K562 (cell line): Measurements from ENCODE around the gene VEGFC. TPM values are rescaled to one million over a fixed set of nuclear protein-coding genes. Genes with fewer than 3 reads are reported as not detected.

Experiments
- ATAC-seq: fragments of 200-7000 bp; cut with Tn5 transposase; 3 replicates; pipeline ENCODE4 v1.9.1; 2020; ENCODE audit warnings: moderate library complexity
- BruUV-seq: library from RNA; stranded (reverse); fragments of 400-500 nt; replicated peaks from 2 replicates; lab custom pipeline; 2021; lab: Mats Ljungman, UMichigan
- CTCF ChIA-PET: fragments of 300-600 bp; formaldehyde crosslinking; extraction: SDS; loops from one replicate; lab custom pipeline; 2021; ENCODE audit warnings: low intra/inter-chr PET ratio; lab: Yijun Ruan, JAX
- POLR2A ChIA-PET: fragments of 300-600, 350-650 bp; sonication (Branson Sonifier 250); formaldehyde crosslinking; extraction: SDS; loops from one replicate; lab custom pipeline; 2021; ENCODE audit warnings: antibody characterized with exemption, inconsistent platforms; lab: Yijun Ruan, JAX
- DNase-seq, 4 experiments: peaks; one replicate each; pipeline versions ENCODE4 v3.0.0 to v3.0.0-alpha.2; 2011 to 2018; ENCODE audit warnings: low spot score in 3 of 4, mixed read lengths in 3 of 4; ENCODE audit errors: extremely low read depth in 1 of 4
- FAIRE-seq: peaks from 2 replicates; lab custom pipeline; 2011; peaks lifted over from hg19 to GRCh38; lab: Jason Lieb, UNC
- H2AFZ ChIP-seq: 2 replicates; pipeline ENCODE4 v1.6.0; 2011; ENCODE audit warnings: low read depth, low read length, control low read depth, inconsistent platforms
- H3K27ac ChIP-seq: fragments of 200-600 bp; 3 replicates; pipeline ENCODE4 v1.8.0; 2011; ENCODE audit warnings: low read depth, mild to moderate bottlenecking, control low read depth, inconsistent platforms, low read length, moderate library complexity, mixed read lengths; ENCODE audit errors: extremely low read depth
- H3K27me3 ChIP-seq, 2 experiments: fragments of 300-600 bp in 1 of 2; 2 replicates in 1 of 2; 3 replicates in 1 of 2; pipeline versions ENCODE4 v1.6.0 to v1.8.0; 2011; ENCODE audit warnings: inconsistent platforms in 2 of 2, low read length in 2 of 2, mild to moderate bottlenecking in 1 of 2, mixed read lengths in 1 of 2, moderate library complexity in 1 of 2; ENCODE audit not compliant: control insufficient read depth in 2 of 2, insufficient read depth in 2 of 2
- H3K36me3 ChIP-seq: fragments of 300-600 bp; 3 replicates; pipeline ENCODE4 v1.8.0; 2011; ENCODE audit warnings: mild to moderate bottlenecking, low read length, inconsistent platforms; ENCODE audit not compliant: control insufficient read depth, insufficient read depth
- H3K4me1 ChIP-seq, 2 experiments: fragments of 200-600 bp in 1 of 2; replicated peaks in 1 of 2; 2 replicates in 1 of 2; 3 replicates in 1 of 2; pipeline versions ENCODE4 v1.5.1 to v1.8.0; 2011; ENCODE audit warnings: inconsistent platforms in 2 of 2, low read length in 2 of 2, mild to moderate bottlenecking in 1 of 2, mixed read lengths in 1 of 2, moderate library complexity in 1 of 2; ENCODE audit not compliant: control insufficient read depth in 2 of 2, insufficient read depth in 2 of 2
- H3K4me2 ChIP-seq: 2 replicates; pipeline ENCODE4 v1.6.1; 2011; ENCODE audit warnings: low read length, control low read depth, inconsistent platforms, mixed read lengths; ENCODE audit not compliant: insufficient read depth
- H3K4me3 ChIP-seq: fragments of 200-600 bp; sonication (generic), shearing (Covaris generic); 2 replicates; pipeline ENCODE4 v1.5.1; 2016; ENCODE audit warnings: control low read depth, inconsistent platforms
- H3K79me2 ChIP-seq: fragments of 200-600 bp; 3 replicates; pipeline ENCODE4 v1.8.0; 2011; ENCODE audit warnings: low read length, inconsistent platforms; ENCODE audit not compliant: control insufficient read depth, insufficient read depth
- H3K9ac ChIP-seq, 2 experiments: 2 replicates each; pipeline versions ENCODE4 v1.6.0 to v1.6.1; 2011; ENCODE audit warnings: low read depth in 2 of 2, low read length in 2 of 2, control low read depth in 1 of 2, inconsistent platforms in 1 of 2, mild to moderate bottlenecking in 1 of 2, mixed read lengths in 1 of 2; ENCODE audit not compliant: insufficient read depth in 1 of 2
- H3K9me1 ChIP-seq: one replicate; pipeline ENCODE4 v1.6.0; 2011; ENCODE audit warnings: inconsistent platforms, mild to moderate bottlenecking, low read length, moderate library complexity; ENCODE audit not compliant: control insufficient read depth, insufficient read depth
- H3K9me3 ChIP-seq: replicated peaks from 2 replicates; pipeline ENCODE4 v1.5.1; 2011; ENCODE audit warnings: low read depth, low read length, inconsistent platforms; ENCODE audit not compliant: control insufficient read depth, insufficient read depth
- H4K20me1 ChIP-seq: replicated peaks from 2 replicates; pipeline ENCODE4 v1.6.1; 2011; ENCODE audit warnings: low read length, inconsistent platforms, mixed read lengths; ENCODE audit not compliant: control insufficient read depth, insufficient read depth
- CBFA2T3 ChIP-seq: fragments of 450-650 bp; IDR thresholded peaks from 2 replicates; pipeline ENCODE4 v1.6.1; 2017
- E2F8 ChIP-seq: fragments of 450-650 bp; IDR thresholded peaks from 2 replicates; pipeline ENCODE4 v1.7.1; 2018; ENCODE audit warnings: mild to moderate bottlenecking, low read depth; ENCODE audit not compliant: partially characterized antibody
- ELF4 ChIP-seq: fragments of 450-650 bp; formaldehyde crosslinking; IDR thresholded peaks from 2 replicates; pipeline ENCODE4 v1.4.0; 2022; ENCODE audit warnings: missing genetic modification characterization
- HEY1 ChIP-seq: fragments of 250-450 bp; sonication (Bioruptor Pico); IDR thresholded peaks from 2 replicates; pipeline ENCODE4 v1.5.0; 2020; ENCODE audit warnings: mild to moderate bottlenecking, moderate library complexity, borderline replicate concordance
- PHB2 ChIP-seq: fragments of 450-650 bp; IDR thresholded peaks from 2 replicates; pipeline ENCODE4 v1.6.1; 2017; ENCODE audit warnings: low read depth
- POLR2G ChIP-seq: fragments of 200-400 bp; formaldehyde crosslinking; IDR thresholded peaks from 2 replicates; pipeline ENCODE4 v1.6.1; 2017; ENCODE audit warnings: low read depth, mild to moderate bottlenecking, antibody characterized with exemption, low read length, moderate library complexity
- U2AF1 ChIP-seq: fragments of 200-400 bp; formaldehyde crosslinking; optimal IDR thresholded peaks from 2 replicates; pipeline ENCODE3; 2017; ENCODE audit warnings: mild to moderate bottlenecking, low read depth, low read length, moderate library complexity
- ZNF696 ChIP-seq: fragments of 250-450 bp; sonication (Bioruptor Pico); conservative IDR thresholded peaks from 2 replicates; pipeline ENCODE4 v1.4.0; 2020; ENCODE audit warnings: mild to moderate bottlenecking, moderate library complexity
- ZNF830 ChIP-seq: fragments of 250-450 bp; sonication (Bioruptor Pico); IDR thresholded peaks from 2 replicates; pipeline ENCODE4 v1.5.0; 2021; ENCODE audit warnings: mild to moderate bottlenecking
- WGBS: fragments of 100-300 bp; shearing (Covaris generic); methylation state at CpG from one replicate; pipeline ENCODE4 v1.1.6; 2016; ENCODE audit warnings: low coverage, mixed read lengths; ENCODE audit not compliant: insufficient coverage; ENCODE audit errors: missing lambda C conversion rate; 5-methylcytosine and 5-hydroxymethylcytosine counted together
- in situ Hi-C: fragments of 300-500 bp; cut with MboI; formaldehyde crosslinking; loops from 4 replicates; pipeline ENCODE4 v1.15.0; 2018; ENCODE audit warnings: inconsistent platforms, mixed read lengths
- intact Hi-C: fragments of 100-400 bp; cut with micrococcal nuclease; formaldehyde crosslinking; loops from 2 replicates; pipeline ENCODE4 v1.14.2; 2022
- polyA plus RNA-seq, 8 experiments: library from polyadenylated mRNA; depleted of rRNA in 4 of 8; stranded (reverse) in 5 of 8; unstranded in 3 of 8; fragments of >200 nt; fragmentation: Nextera tagmentation in 2 of 8; fragmentation: Illumina TruSeq in 1 of 8; extraction: Ambion mirVana in 2 of 8; extraction: Trizol in 1 of 8; gene quantifications; 2 replicates each; pipeline versions ENCODE4 v1.2.1 to v1.2.3, GENCODE V29; 2011 to 2014; ENCODE audit warnings: inconsistent platforms in 1 of 8, missing spikeins in 1 of 8
- total RNA-seq, 7 experiments: library from RNA; depleted of rRNA in 6 of 7; stranded (reverse); fragments of >200 nt in 6 of 7; fragmentation: Illumina TruSeq in 2 of 7; extraction: Trizol in 2 of 7; gene quantifications; 2 replicates each; pipeline versions ENCODE4 v1.2.1 to v1.2.3, GENCODE V29; 2011 to 2021; ENCODE audit warnings: low replicate concordance in 1 of 7
- TF ChIP-seq, protein P1 (sequence below): sonication (generic); formaldehyde crosslinking; IDR thresholded peaks from 2 replicates; pipeline ENCODE4 v1.5.0; 2020; ENCODE audit warnings: missing genetic modification reagents
- TF ChIP-seq, protein P2 (sequence below): IDR thresholded peaks from 2 replicates; pipeline ENCODE4 v1.6.1; 2012; ENCODE audit warnings: low read depth, low read length, improper control_type of control experiment, borderline replicate concordance

VEGFC gene
- total and polyA plus RNA-seq, 9 of the 15 experiments (the other 6 are each of a cell fraction or from before 2014, with no cell fraction given), result not detected

DNA sequence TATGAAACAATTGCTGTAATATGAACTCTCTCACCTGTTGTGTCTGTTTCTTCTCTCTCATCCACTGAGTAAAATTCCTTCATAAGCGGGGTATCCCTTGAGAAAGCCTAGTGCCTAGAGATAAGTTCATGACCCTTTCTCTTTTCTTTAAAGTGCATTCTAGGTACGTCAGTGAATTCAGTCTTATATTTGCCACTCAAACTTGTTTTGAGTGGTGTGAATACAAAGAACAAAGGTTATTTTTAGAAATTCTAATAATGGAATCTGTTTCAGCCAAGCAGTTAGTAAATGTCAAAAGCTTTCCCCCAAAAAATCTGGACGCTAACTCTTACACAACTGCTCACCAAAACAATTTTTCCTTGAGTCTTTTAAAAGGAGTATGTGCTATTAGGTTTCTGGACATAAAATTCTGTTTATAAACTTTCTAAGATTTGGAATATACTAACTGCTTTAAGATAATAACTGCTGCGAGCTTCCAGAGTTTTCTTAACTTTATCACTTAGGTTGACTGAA is 112.0 kb downstream of the VEGFC start:
- no peak overlapping the region for H3K27ac ChIP-seq
- no peak overlapping the region for H3K9ac ChIP-seq
- TF ChIP-seq PHB2, result no peak
- no peak for TF ChIP-seq U2AF1
- TF ChIP-seq HEY1 (CRISPR knock-in tag), result no peak
- TF ChIP-seq E2F8, result no peak
- no peak for TF ChIP-seq CBFA2T3
- TF ChIP-seq ZNF830 (CRISPR knock-in tag), result no peak
- TF ChIP-seq ELF4 (CRISPR knock-in tag), result no peak
- TF ChIP-seq ZNF696 (CRISPR knock-in tag), result no peak
- TF ChIP-seq POLR2G, result no peak
- TF ChIP-seq, protein P1, sequence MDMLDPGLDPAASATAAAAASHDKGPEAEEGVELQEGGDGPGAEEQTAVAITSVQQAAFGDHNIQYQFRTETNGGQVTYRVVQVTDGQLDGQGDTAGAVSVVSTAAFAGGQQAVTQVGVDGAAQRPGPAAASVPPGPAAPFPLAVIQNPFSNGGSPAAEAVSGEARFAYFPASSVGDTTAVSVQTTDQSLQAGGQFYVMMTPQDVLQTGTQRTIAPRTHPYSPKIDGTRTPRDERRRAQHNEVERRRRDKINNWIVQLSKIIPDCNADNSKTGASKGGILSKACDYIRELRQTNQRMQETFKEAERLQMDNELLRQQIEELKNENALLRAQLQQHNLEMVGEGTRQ, result no peak
- TF ChIP-seq, protein P2, sequence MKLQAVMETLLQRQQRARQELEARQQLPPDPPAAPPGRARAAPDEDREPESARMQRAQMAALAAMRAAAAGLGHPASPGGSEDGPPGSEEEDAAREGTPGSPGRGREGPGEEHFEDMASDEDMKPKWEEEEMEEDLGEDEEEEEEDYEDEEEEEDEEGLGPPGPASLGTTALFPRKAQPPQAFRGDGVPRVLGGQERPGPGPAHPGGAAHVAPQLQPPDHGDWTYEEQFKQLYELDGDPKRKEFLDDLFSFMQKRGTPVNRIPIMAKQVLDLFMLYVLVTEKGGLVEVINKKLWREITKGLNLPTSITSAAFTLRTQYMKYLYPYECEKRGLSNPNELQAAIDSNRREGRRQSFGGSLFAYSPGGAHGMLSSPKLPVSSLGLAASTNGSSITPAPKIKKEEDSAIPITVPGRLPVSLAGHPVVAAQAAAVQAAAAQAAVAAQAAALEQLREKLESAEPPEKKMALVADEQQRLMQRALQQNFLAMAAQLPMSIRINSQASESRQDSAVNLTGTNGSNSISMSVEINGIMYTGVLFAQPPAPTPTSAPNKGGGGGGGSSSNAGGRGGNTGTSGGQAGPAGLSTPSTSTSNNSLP, result no peak
- H3K9me3 ChIP-seq, result no peaks in the 10 kb centered on the region
- H3K9me1 ChIP-seq, result no peaks in the 10 kb centered on the region
- H3K4me1 ChIP-seq, result no peaks in the 10 kb centered on the region
- no TSS peak for BruUV-seq
- H3K4me3 ChIP-seq, result no peak overlapping the region
- no peaks in the 10 kb centered on the region for H3K27me3 ChIP-seq
- ATAC-seq, result no peak
- 0% methylated on average over 4 of the region's 4 CpGs for WGBS
- no peaks in the 10 kb centered on the region for H3K36me3 ChIP-seq
- intact Hi-C loops, result no loop called here
- no peak overlapping the region for H2AFZ ChIP-seq
- H3K4me2 ChIP-seq, result no peak overlapping the region
- ChIA-PET CTCF (no interaction called here), POLR2A (no interaction called here)
- no peak for DNase-seq
- in situ Hi-C loops, result no loop called here
- no peaks in the 10 kb centered on the region for H4K20me1 ChIP-seq
- H3K79me2 ChIP-seq, result no peaks in the 10 kb centered on the region
- no peak for FAIRE-seq
